Measurements from ENCODE around the gene NACC2.
"Not testable (repeated sequence)": the region's sequence is repeated elsewhere in the genome, so short reads cannot be mapped to it uniquely, and the experiment has no call there.

NACC2 gene

GRCh38 chr9:136110082-136111061, 15.3 kb upstream of the NACC2 start:
- DNase-seq (ENCODE audit: low spot score) = no peak

DNA sequence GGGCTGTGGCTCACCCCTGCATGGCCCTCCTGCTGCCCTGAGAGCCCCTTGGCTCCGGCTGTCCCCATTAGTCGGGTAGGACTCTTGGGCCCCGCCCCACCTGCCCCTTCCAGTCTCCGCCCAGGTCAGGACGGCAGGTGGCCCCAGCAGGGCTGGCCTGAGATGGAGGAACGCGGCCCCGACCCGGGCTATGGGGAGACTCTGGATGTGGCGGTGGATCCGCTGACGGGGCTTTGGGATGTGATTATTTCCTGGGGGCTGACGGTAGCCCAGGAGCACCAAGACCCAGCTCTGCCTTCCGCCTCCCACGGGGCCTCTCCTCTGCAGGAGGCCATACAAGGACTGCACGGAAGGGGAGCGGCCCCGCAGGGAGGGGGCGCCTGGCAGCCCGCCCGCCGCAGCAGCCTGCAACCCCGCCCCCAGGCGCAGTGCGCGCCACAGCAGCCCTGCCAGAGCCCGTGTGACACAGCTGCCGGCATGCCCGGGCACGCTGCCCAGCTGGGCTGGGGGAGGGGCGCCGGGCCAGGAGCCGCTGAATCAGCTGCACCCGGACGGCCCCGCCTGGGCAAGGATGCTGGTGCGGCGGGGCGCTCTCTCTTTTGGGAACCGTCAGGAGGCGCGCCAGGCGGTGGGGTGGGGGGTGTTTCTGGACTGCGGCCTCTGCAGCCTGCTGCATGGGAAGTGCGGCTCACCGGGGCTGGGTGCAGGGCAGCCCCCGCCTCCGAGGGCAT, 14.4 kb upstream of the NACC2 start:
- peak; percentile 95 for DNase-seq (ENCODE audit: low spot score)

GRCh38 chr9:136108648-136109266, 13.7 kb upstream of the NACC2 start:
- no peak for DNase-seq (ENCODE audit: low spot score)

- DNase-seq (ENCODE audit: low spot score) = no peak
Measured at GRCh38 chr9:136107953-136108647, 13.0 kb upstream of the NACC2 start.

DNA sequence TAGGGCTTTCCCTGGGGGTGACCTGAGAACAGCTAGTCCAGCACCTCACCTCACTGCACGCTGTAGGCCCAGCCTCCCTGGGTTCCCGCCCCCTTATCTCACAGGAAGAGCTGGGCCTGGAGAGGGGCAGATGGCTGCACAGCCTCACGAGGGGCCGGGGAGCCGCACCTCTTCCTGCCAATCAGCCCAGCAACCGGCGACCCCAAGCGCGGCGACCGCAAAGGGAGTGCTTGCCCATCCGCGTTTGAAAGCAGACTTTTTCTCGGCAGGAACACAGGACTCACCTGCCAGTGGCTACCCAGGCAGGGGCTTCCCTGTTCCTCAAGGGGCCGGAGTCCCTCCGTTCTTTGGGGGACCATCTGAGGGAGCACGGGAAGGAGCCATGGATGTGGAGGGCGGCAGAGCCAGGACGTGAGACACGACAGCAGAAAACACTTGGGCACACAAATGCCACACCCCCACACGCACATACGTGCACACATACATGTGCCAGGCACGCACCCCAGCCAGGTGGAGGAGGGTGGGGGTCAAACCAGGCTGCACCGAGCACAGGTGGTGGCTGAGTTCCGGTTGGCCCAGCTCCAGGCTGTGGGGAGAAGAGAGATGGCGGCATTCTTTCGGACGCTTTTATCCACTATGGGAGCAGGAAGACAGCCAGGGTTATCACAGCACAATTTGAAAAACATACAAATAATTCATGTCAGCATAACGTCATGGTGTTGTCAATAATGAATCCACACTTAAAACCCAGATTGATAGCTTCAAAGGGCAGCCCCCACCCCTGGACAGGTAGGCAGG, 12.3 kb upstream of the NACC2 start:
- DNase-seq (ENCODE audit: low spot score) = no peak

- no peak for DNase-seq (ENCODE audit: low spot score)
Measured at GRCh38 chr9:136105398-136106135, 10.5 kb upstream of the NACC2 start.

DNA sequence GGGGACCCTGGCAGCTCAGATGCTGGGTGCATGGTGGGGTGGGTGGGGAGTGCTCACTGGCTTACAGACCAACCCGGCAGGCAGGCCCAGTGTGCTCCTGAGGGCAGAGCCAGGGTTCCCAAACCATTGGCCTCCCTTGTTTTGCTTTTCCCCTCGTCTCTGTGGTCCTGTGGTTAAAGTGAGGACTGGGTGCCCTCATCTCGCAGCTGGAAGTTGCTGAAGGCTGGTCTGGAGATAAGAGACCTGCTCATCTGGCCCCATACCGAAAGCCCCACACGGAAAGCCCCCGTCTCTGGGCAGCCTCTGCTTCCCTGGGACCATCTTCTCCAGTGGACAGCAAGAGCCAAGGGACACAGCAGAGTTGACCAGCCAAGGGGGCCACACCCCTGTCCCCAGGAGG, 9.8 kb upstream of the NACC2 start:
- DNase-seq (ENCODE audit: low spot score) = no peak

- no peak for DNase-seq (ENCODE audit: low spot score)
Measured at GRCh38 chr9:136104488-136104800, 9.4 kb upstream of the NACC2 start.

DNA sequence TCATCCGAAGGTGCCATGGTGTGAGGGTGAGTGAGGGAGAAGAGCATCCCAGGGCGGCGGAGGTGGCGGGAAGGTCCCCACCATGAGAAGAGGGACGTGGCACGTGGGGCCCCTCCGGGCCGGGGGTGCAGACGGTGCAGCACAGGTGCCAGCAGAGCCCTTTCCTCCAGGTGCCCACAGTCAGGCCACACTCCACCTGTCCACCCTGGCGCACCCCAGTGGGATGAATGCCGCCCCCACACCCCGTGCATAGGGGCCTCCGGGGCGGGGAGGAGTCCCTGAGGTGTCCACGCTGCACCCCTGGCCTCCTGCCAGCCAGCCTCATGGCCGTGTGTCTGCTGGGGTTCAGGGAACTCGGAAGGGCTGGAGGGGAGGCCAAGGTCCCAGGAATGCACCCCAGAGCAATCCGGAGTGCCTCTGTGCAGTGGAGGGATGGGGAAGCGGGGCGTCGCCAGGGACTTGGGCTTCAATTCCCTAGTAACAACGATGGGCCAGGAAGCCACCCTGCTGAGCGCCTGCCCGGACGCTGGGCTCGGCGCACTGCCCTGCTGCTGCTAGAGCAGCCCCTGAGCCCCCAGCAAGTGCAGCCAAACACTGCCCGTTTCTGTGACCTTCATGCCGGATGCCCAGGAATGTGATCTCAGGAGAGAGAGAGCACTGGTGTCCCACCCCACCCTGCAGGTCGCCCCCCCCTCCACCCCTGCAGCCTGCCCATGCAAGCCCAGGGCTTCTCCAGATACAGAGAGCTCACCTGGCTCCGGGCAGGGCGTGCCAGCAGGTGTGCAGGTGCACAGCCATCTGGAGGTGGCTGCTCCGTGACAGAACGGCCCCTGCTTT, 8.8 kb upstream of the NACC2 start:
- DNase-seq (ENCODE audit: low spot score) = no peak

DNA sequence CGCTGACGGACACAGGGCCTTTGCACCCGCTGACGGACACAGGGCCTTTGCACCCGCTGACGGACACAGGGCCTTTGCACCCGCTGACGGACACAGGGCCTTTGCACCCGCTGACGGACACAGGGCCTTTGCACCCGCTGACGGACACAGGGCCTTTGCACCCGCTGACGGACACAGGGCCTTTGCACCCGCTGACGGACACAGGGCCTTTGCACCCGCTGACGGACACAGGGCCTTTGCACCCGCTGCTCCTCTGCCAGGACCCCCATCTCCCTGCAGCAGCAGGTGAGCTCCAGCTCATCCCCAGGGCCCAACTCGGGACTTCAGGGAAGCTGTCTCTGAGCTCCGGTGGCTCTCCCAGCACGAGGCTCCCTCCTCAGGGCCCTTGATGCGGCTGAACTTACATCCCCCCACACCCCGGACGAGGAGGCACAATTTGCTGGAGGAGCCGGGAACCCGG, 6.6 kb upstream of the NACC2 start:
- DNase-seq (ENCODE audit: low spot score) = not testable (repeated sequence)

DNA sequence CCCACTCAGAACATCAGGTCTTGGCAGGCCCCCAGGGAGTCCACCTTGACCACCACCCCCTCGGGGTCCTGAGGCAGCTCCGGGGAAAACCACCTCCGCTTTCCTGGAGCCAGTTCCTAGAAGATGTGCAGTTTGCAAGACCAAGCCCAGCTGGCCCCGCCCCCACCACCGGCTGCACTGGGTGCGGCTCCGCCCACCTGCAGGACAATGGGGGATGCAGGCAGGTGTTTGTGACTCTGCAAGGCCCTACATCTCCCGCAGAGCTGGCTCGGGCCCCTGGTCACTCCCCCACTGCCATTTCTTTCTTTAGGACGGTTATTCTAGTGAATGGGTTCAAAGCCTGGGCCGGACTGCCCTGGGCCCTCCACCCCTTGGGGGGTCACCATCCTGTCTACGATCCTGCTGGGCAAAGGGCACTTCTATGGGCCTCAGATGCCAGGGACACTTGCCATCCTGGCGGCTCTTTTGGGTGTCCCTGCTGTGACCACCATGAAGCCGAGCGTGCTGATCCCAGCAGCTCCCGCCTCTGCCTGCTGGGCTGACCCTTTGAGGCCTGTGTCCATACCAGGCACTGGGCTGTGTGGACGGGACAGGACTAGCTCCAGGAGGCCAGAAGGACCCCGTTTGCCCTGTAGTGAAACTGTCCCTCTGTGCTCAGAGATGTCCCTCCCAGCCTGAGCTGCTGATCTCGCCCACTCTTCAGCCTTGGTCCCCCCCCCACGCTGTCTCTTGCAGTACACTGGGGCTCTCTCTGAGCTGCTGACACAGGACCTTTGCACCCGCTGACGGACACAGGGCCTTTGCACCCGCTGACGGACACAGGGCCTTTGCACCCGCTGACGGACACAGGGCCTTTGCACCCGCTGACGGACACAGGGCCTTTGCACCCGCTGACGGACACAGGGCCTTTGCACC, 5.9 kb upstream of the NACC2 start:
- DNase-seq (ENCODE audit: low spot score) = no peak

GRCh38 chr9:136099542-136099941, 4.5 kb upstream of the NACC2 start:
- DNase-seq (ENCODE audit: low spot score) = no peak

GRCh38 chr9:136098844-136099243, 3.8 kb upstream of the NACC2 start:
- DNase-seq (ENCODE audit: low spot score) = no peak

DNA sequence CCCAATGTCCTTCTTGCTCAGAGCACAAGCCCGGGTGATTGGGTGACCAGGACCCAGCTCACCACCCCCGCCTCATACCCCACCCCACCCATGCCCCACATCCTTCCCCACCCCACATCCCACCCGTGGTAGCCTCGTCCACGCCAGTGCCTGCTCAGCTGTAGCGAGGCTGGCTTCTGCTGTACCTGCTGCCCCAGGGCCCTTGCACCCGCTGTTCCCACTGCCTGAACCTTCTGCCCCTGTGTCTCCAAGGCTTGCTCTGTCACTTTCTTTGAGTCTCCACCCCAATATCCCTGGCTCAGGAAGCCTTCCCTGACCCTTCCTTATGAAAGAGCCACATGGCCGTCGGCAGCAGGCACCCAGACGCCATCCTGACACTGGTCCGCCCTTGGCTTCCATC, 3.1 kb upstream of the NACC2 start:
- no peak for DNase-seq (ENCODE audit: low spot score)

- no peak for DNase-seq (ENCODE audit: low spot score)
Measured at GRCh38 chr9:136096505-136097001, 1.5 kb upstream of the NACC2 start.

DNA sequence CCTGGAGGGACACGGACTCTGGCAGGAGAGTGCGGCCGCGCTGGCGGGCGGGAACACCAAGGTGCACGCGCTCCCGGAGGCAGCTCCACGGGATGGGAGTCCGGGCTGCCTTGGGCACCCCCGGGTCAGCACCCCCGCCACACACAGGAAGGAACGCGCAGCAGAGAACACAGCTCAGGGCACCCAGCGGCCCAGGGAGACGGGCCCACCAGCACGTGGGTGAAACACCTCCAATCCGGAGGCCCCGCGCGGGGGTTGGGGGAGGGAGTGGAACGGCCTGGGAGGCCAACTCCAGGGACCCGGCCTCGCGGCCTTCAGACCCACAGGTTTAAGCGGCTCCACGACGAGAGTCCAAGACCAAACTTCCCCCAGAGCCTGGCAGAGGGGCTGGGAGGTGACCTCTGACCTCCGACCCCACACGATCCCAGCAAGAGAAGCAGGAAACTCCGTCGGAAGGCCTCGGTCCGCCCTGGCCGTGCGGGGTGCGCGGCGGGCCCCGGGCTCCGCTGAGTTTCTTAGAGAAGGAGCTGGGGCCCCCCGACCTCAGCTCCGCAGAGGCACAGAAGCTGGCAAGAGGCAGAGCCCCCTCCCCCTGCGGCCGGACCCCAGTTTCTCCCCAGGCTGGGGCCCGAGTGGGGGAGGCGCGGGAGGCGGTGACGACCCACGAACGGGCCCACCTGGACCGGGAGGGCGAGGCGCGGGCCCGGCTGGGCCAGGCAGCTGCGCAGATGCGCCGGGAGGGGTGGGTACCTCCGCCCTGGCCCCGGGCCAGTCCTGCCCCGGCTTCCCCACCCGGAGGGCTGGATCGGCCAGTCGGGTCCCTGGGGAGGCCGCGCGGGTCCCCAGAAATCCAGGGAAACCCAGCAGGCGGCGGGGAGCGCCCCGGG, 851 bp downstream of the NACC2 start:
- DNase-seq (ENCODE audit: low spot score) = peak; percentile 72

- no peak for DNase-seq (ENCODE audit: low spot score)
Measured at GRCh38 chr9:136093346-136093986, 1.6 kb downstream of the NACC2 start.
